ENCODE results near the gene ZNF837.

DNA sequence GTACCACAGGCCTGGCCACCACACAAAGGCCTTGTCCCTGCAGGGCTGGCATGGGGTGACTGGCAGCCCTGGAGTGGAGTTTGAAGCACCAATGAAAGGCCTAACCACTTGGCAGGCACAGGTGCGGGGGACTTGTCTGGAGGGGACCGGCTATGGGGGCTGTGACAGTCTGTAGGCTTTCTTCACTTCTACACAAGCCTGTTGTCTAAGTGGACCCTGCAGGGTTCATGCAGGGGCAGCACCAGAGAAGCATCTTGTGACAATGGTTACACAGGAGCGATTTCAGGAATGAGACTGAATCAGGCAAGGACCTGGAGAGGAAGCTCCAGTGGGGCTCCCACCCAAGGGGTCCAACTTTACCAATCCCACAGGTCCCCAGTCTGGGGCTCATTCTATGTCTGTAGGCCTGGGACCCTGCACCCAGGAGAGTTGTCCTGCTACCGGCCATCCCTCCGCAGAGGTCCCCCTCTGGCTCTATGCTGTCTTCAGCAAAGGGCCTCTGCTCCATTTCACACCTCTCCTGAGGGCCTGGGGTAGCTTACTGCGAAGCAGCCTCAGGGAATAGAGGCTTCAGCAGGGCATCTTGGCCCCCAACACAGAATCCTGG, 2.3 kb upstream of the ZNF837 start:
- TF ChIP-seq, protein P1, sequence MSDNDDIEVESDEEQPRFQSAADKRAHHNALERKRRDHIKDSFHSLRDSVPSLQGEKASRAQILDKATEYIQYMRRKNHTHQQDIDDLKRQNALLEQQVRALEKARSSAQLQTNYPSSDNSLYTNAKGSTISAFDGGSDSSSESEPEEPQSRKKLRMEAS (IDR thresholded peaks at IDR 0.05) = no peak
- TF ChIP-seq EP300 (IDR thresholded peaks at IDR 0.05; ENCODE audit: borderline replicate concordance) = no peak
- no peak for TF ChIP-seq TAF1 (IDR thresholded peaks at IDR 0.05; ENCODE audit: low read depth)
- TF ChIP-seq FOXM1 (IDR thresholded peaks at IDR 0.05; ENCODE audit: borderline replicate concordance, low read depth) = no peak
- TF ChIP-seq CEBPB (IDR thresholded peaks at IDR 0.05) = no peak

Data from Ishikawa (cell line).